ENCODE data around the gene UBE3D.

DNA sequence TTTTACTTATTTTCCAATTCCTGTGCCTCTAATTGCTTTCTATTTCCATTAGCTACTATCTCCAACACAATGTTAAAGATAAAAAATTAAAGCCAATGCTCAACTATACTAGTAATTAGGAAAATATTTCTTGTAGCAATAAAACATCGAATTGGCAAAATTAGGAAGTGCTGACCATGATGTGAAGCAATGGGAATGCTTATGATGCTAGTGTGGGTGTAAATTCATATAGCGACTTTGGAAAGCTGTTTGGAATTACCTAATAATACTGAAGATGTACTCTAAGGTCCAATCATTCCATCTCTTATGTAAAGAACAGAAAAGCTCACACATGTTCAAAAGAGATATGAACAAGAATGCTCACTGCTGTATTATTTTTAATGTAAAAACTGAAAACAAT is 78.2 kb downstream of the UBE3D start:
- TF ChIP-seq, protein P1, sequence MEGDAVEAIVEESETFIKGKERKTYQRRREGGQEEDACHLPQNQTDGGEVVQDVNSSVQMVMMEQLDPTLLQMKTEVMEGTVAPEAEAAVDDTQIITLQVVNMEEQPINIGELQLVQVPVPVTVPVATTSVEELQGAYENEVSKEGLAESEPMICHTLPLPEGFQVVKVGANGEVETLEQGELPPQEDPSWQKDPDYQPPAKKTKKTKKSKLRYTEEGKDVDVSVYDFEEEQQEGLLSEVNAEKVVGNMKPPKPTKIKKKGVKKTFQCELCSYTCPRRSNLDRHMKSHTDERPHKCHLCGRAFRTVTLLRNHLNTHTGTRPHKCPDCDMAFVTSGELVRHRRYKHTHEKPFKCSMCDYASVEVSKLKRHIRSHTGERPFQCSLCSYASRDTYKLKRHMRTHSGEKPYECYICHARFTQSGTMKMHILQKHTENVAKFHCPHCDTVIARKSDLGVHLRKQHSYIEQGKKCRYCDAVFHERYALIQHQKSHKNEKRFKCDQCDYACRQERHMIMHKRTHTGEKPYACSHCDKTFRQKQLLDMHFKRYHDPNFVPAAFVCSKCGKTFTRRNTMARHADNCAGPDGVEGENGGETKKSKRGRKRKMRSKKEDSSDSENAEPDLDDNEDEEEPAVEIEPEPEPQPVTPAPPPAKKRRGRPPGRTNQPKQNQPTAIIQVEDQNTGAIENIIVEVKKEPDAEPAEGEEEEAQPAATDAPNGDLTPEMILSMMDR (IDR thresholded peaks at IDR 0.05): no peak
- TF ChIP-seq POLR2A (IDR thresholded peaks at IDR 0.05): no peak

Data from heart left ventricle (tissue), 13 donors.